MM.1S (cell line): Measurements from ENCODE around the gene TNKS2.

Source experiments
- DNase-seq: peaks from one replicate; pipeline ENCODE4 v3.0.0-alpha.2; 2015
- H2AFZ ChIP-seq: fragments of 300-600 bp; sonication (generic); 2 replicates; pipeline ENCODE4 v1.6.0; 2016; ENCODE audit warnings: antibody characterized with exemption, low read length
- H3F3A ChIP-seq: fragments of 300-600 bp; sonication (generic); 2 replicates; pipeline ENCODE4 v1.6.1; 2016; ENCODE audit warnings: mild to moderate bottlenecking, antibody characterized with exemption, low read length, moderate library complexity, mixed read lengths; ENCODE audit not compliant: insufficient read depth
- H3K27ac ChIP-seq: fragments of 300-600 bp; sonication (generic); 2 replicates; pipeline ENCODE4 v1.5.1; 2016; ENCODE audit warnings: mild to moderate bottlenecking, low read length
- H3K27me3 ChIP-seq: fragments of 300-600 bp; sonication (generic); replicated peaks from 2 replicates; pipeline ENCODE4 v1.6.0; 2016; ENCODE audit warnings: low read length; ENCODE audit not compliant: insufficient read depth
- H3K36me3 ChIP-seq: fragments of 300-600 bp; sonication (generic); replicated peaks from 2 replicates; pipeline ENCODE4 v1.6.1; 2016; ENCODE audit warnings: mild to moderate bottlenecking, low read length, mixed read lengths; ENCODE audit not compliant: insufficient read depth
- H3K4me1 ChIP-seq: fragments of 300-600 bp; sonication (generic); 2 replicates; pipeline ENCODE4 v1.6.1; 2016; ENCODE audit warnings: low read length, mixed read lengths
- H3K4me2 ChIP-seq: fragments of 300-600 bp; sonication (generic); 2 replicates; pipeline ENCODE4 v1.6.0; 2016; ENCODE audit warnings: low read depth, low read length
- H3K4me3 ChIP-seq: fragments of 300-600 bp; sonication (generic); 2 replicates; pipeline ENCODE4 v1.5.1; 2016; ENCODE audit warnings: low read length, mixed read lengths
- H3K79me2 ChIP-seq: fragments of 300-600 bp; sonication (generic); 2 replicates; pipeline ENCODE4 v1.6.1; 2016; ENCODE audit warnings: mixed run types, low read length, mixed read lengths
- H3K9ac ChIP-seq: fragments of 300-600 bp; sonication (generic); 2 replicates; pipeline ENCODE4 v1.6.1; 2016; ENCODE audit warnings: low read length, mixed read lengths
- H3K9me2 ChIP-seq: fragments of 300-600 bp; sonication (generic); replicated peaks from 2 replicates; pipeline ENCODE4 v1.6.1; 2016; ENCODE audit warnings: mild to moderate bottlenecking, low read length, mixed read lengths; ENCODE audit not compliant: insufficient read depth
- H3K9me3 ChIP-seq: fragments of 300-600 bp; sonication (generic); replicated peaks from 2 replicates; pipeline ENCODE4 v1.6.1; 2016; ENCODE audit warnings: mild to moderate bottlenecking, low read length, mixed read lengths; ENCODE audit not compliant: insufficient read depth
- H4K20me1 ChIP-seq: fragments of 300-600 bp; sonication (generic); 2 replicates; pipeline ENCODE4 v1.6.1; 2016; ENCODE audit warnings: mild to moderate bottlenecking, low read length, moderate library complexity, mixed read lengths; ENCODE audit not compliant: insufficient read depth
- EZH2 ChIP-seq: fragments of 300-600 bp; sonication (generic); optimal IDR thresholded peaks from 2 replicates; pipeline ENCODE3; 2017; ENCODE audit warnings: low read depth, mild to moderate bottlenecking, antibody characterized with exemption, low read length, mixed read lengths
- EZH2phosphoT487 ChIP-seq: fragments of 300-600 bp; sonication (generic); IDR thresholded peaks from 2 replicates; pipeline ENCODE4 v1.6.1; 2018; ENCODE audit warnings: antibody characterized with exemption, low read length
- TF ChIP-seq, protein P1 (sequence below): fragments of 300-600 bp; sonication (generic); IDR thresholded peaks from 2 replicates; pipeline ENCODE4 v1.5.1; 2016; ENCODE audit warnings: antibody characterized with exemption, low read length, mixed read lengths

The TNKS2 gene

DNA sequence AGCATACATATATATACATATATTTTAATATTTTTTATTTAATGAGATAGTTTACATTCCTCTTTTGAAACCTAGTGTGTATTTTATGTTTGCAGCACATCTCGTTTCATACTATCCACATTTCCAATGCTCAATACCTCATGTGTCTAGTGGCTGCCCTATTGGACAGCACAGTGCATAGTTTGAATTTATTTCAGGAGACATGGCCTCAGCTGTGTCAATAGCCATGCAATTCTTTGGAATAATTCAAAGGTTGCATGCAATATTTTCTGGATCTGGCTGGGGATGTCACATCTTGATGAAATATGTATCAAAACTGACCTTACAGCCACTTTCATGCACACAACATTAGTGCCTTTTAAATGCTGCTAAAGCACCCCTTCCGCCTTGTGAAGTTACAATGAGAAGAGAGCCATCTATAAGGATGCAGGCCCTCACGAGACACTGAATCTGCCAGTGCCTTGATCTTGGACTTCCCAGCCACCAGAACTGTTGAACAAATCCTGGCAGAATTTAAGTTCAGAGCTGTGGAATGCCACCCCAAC is 98.1 kb downstream of the TNKS2 start:
- no peak overlapping the region for H3K4me2 ChIP-seq
- no peaks in the 10 kb centered on the region for H3F3A ChIP-seq
- H4K20me1 ChIP-seq, result no peaks in the 10 kb centered on the region
- no peaks in the 10 kb centered on the region for H3K79me2 ChIP-seq
- H3K4me1 ChIP-seq, result no peaks in the 10 kb centered on the region
- no peak for DNase-seq
- no peak overlapping the region for H3K27ac ChIP-seq
- H3K9me2 ChIP-seq, result no peaks in the 10 kb centered on the region
- H2AFZ ChIP-seq, result no peak overlapping the region
- no peaks in the 10 kb centered on the region for H3K9me3 ChIP-seq
- TF ChIP-seq EZH2 (no peak), EZH2phosphoT487 (no peak)
- TF ChIP-seq, protein P1, sequence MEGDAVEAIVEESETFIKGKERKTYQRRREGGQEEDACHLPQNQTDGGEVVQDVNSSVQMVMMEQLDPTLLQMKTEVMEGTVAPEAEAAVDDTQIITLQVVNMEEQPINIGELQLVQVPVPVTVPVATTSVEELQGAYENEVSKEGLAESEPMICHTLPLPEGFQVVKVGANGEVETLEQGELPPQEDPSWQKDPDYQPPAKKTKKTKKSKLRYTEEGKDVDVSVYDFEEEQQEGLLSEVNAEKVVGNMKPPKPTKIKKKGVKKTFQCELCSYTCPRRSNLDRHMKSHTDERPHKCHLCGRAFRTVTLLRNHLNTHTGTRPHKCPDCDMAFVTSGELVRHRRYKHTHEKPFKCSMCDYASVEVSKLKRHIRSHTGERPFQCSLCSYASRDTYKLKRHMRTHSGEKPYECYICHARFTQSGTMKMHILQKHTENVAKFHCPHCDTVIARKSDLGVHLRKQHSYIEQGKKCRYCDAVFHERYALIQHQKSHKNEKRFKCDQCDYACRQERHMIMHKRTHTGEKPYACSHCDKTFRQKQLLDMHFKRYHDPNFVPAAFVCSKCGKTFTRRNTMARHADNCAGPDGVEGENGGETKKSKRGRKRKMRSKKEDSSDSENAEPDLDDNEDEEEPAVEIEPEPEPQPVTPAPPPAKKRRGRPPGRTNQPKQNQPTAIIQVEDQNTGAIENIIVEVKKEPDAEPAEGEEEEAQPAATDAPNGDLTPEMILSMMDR, result no peak
- H3K27me3 ChIP-seq, result peaks cover 4% of the 10 kb centered on the region; the same call in 1 of the 2 replicates
- H3K36me3 ChIP-seq, result no peaks in the 10 kb centered on the region
- H3K4me3 ChIP-seq, result no peak overlapping the region
- no peak overlapping the region for H3K9ac ChIP-seq

DNA sequence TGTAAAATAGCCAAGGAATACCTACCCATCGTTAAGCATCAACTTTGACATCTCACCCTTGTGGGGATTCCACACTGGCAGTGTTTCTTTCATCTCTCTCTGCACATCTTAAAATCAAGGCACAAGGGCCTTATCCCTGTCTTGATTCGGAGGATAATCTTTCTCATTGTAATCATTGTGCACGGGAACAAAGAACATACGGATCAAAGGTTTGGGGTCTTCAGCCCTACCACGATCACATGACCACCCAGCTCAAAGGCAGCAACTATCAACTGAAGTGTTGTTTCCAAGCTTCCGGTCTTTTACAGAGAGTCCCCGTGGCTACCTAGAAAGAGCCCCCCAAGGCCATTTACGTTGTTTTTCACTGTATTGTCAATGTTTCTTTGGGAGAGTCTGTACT is 99.2 kb downstream of the TNKS2 start:
- Histone ChIP-seq H3K4me1 (no peaks in the 10 kb centered on the region), H3K9me2 (no peaks in the 10 kb centered on the region), H3K79me2 (no peaks in the 10 kb centered on the region), H3K27me3 (peaks cover 4% of the 10 kb centered on the region; the same call in 1 of the 2 replicates), H3K4me2 (no peak overlapping the region), H3K27ac (no peak overlapping the region), H3F3A (no peaks in the 10 kb centered on the region), H3K4me3 (no peak overlapping the region), H3K36me3 (no peaks in the 10 kb centered on the region), H4K20me1 (no peaks in the 10 kb centered on the region), H3K9ac (no peak overlapping the region), H2AFZ (no peak overlapping the region), H3K9me3 (no peaks in the 10 kb centered on the region)
- no peak for TF ChIP-seq EZH2phosphoT487
- no peak for TF ChIP-seq EZH2
- TF ChIP-seq, protein P1, result no peak
- no peak for DNase-seq

DNA sequence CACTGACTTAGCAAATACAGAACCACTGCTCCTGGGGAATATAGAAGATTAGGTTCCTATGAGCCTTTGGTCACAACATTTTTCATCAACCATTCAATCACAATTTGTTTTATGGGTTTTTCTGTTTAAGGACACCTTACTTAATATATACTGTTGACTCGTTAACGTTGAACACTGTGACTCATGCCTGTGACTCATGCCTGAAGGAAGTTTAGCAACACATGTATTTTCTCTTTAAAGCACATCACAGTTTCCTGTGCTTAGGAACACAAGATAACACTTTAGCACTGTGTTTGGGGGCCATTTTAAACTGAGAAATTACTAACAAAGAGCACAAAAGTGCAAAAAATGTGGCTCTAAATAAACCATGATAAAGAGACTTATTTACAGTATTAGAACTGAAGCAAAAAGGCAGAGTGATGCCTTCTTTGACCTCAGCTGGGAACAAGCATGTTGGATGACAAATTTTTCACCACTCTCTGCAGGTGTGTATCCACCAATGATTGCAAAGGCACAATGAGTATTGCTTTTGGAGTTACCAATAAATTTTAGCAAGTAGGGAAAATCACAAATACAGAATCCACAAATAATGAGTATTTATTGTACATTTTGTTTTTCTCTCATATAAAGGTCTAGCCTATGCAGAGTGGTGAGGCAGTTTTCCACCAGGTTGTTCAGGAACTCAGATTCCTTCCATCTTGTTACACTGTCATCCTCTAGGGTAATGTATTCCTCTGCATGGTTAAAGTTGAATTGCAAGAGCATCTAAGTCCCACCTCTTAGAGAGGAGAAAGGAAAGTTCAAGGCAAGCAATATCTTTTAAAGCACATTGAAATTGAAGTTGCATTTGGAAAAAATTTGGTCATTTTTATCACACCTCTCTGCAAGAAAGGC is 103.8 kb downstream of the TNKS2 start:
- Histone ChIP-seq H4K20me1 (no peaks in the 10 kb centered on the region), H3K9me2 (no peaks in the 10 kb centered on the region), H3K36me3 (no peaks in the 10 kb centered on the region), H3K79me2 (no peaks in the 10 kb centered on the region), H3K9me3 (no peaks in the 10 kb centered on the region), H3F3A (no peaks in the 10 kb centered on the region), H3K27me3 (no peaks in the 10 kb centered on the region), H3K4me1 (no peaks in the 10 kb centered on the region), H3K9ac (no peak overlapping the region), H3K4me3 (no peak overlapping the region), H2AFZ (no peak overlapping the region), H3K4me2 (no peak overlapping the region), H3K27ac (no peak overlapping the region)
- DNase-seq, result no peak
- no peak for TF ChIP-seq EZH2
